Mucosa of descending colon (tissue), 3 donors: ENCODE results near the gene INTU. TPM values are rescaled to one million over a fixed set of nuclear protein-coding genes. Genes with fewer than 3 reads are reported as not detected.

Experiments used
- ATAC-seq: fragments of 200-7000 bp; cut with Tn5 transposase; one replicate; pipeline ENCODE4 v1.9.1; 2020; ENCODE audit warnings: mild to moderate bottlenecking, moderate library complexity
- DNase-seq, 3 donors: peaks; one replicate each; pipeline ENCODE4 v3.0.0-alpha.2; 2020
- H3K36me3 ChIP-seq: fragments of 200-600 bp; one replicate; pipeline ENCODE4 v1.8.0; 2021; ENCODE audit warnings: low read depth, mild to moderate bottlenecking
- H3K4me1 ChIP-seq: fragments of 200-600 bp; one replicate; pipeline ENCODE4 v1.8.0; 2021; ENCODE audit warnings: low read depth, mild to moderate bottlenecking
- H3K4me3 ChIP-seq: fragments of 200-600 bp; one replicate; pipeline ENCODE4 v1.8.0; 2021; ENCODE audit warnings: mild to moderate bottlenecking
- H3K9me3 ChIP-seq: fragments of 200-600 bp; one replicate; pipeline ENCODE4 v1.8.0; 2021; ENCODE audit warnings: mild to moderate bottlenecking
- CTCF ChIP-seq: fragments of 200-600 bp; IDR thresholded peaks from one replicate; pipeline ENCODE4 v1.8.0; 2022; ENCODE audit warnings: antibody characterized with exemption, mild to moderate bottlenecking
- intact Hi-C, 2 donors: fragments of 100-400 bp; cut with DNase I in 1 of 2; cut with micrococcal nuclease in 1 of 2; formaldehyde crosslinking; loops; one replicate each; pipeline versions ENCODE4 v1.11.0 to v1.11.1; 2022; cut with DNase I, micrococcal nuclease
- total RNA-seq, 3 donors: library from RNA; stranded (reverse); fragmentation: NEBNext Ultra II Directional in 2 of 3; extraction: Animal tissue kit (Norgen Biotek cat#: 25700) in 2 of 3; gene quantifications; one replicate each; pipeline versions ENCODE4 v1.2.1 to v1.2.4, GENCODE V29; 2021 to 2023
- donor health status: DM: no; HTN: no; CAD: no; lungs with moderate emphysema.
- donor health status: DM: no; HTN: no; CAD: no.
- donor health status: DM: no; HTN: yes; CAD: no.

Gene INTU
- total RNA-seq, 3 donors from 2014 or later: 4.2 to 8.2 (median 5.8) TPM

- H3K4me1 ChIP-seq: no peaks in the 10 kb centered on the region
- no peak for TF ChIP-seq CTCF
- ATAC-seq: no peak
- no peak overlapping the region for H3K4me3 ChIP-seq
- no peaks in the 10 kb centered on the region for H3K9me3 ChIP-seq
- no peaks in the 10 kb centered on the region for H3K36me3 ChIP-seq
- intact Hi-C loops: no loop called here
- no peak for DNase-seq
Measured at GRCh38 chr4:127748957-127749356, 116.2 kb downstream of the INTU start.

GRCh38 chr4:127756906-127757305 lies 124.1 kb downstream of the INTU start:
- no peak for DNase-seq
- no peaks in the 10 kb centered on the region for H3K4me1 ChIP-seq
- H3K4me3 ChIP-seq: no peak overlapping the region
- intact Hi-C loops: no loop called here
- no peaks in the 10 kb centered on the region for H3K9me3 ChIP-seq
- TF ChIP-seq CTCF: no peak
- no peaks in the 10 kb centered on the region for H3K36me3 ChIP-seq
- no peak for ATAC-seq

GRCh38 chr4:127759228-127759820 lies 126.6 kb downstream of the INTU start:
- no peaks in the 10 kb centered on the region for H3K36me3 ChIP-seq
- no peak for DNase-seq
- no peak for ATAC-seq
- H3K4me1 ChIP-seq: no peaks in the 10 kb centered on the region
- H3K4me3 ChIP-seq: no peak overlapping the region
- intact Hi-C loops: no loop called here
- no peak for TF ChIP-seq CTCF
- H3K9me3 ChIP-seq: no peaks in the 10 kb centered on the region

- DNase-seq (no peak), ATAC-seq (no peak)
Measured at GRCh38 chr4:127759893-127760292, 127.1 kb downstream of the INTU start.

GRCh38 chr4:127771535-127772275 lies 138.9 kb downstream of the INTU start:
- no peaks in the 10 kb centered on the region for H3K4me1 ChIP-seq
- no peak for DNase-seq
- TF ChIP-seq CTCF: no peak
- intact Hi-C loops: no loop called here
- no peak for ATAC-seq
- no peak overlapping the region for H3K4me3 ChIP-seq
- H3K9me3 ChIP-seq: no peaks in the 10 kb centered on the region
- H3K36me3 ChIP-seq: no peaks in the 10 kb centered on the region

More at GRCh38 chr4:127759893-127760292, 127.1 kb downstream of the INTU start:
- intact Hi-C loops: no loop called here
- Histone ChIP-seq H3K9me3 (no peaks in the 10 kb centered on the region), H3K36me3 (no peaks in the 10 kb centered on the region), H3K4me1 (no peaks in the 10 kb centered on the region), H3K4me3 (no peak overlapping the region)
- no peak for TF ChIP-seq CTCF
